ENCODE data around the gene SCCPDH. TPM values are rescaled to one million over a fixed set of nuclear protein-coding genes. Genes with fewer than 3 reads are reported as not detected.
A peak's percentile ranks its signal among the peaks of the same experiment; 100 is the strongest.
"Not testable (repeated sequence)": the region's sequence is repeated elsewhere in the genome, so short reads cannot be mapped to it uniquely, and the experiment has no call there.

SCCPDH gene
- total RNA-seq, 1 donor from 2014 or later: 19.5 TPM

DNA sequence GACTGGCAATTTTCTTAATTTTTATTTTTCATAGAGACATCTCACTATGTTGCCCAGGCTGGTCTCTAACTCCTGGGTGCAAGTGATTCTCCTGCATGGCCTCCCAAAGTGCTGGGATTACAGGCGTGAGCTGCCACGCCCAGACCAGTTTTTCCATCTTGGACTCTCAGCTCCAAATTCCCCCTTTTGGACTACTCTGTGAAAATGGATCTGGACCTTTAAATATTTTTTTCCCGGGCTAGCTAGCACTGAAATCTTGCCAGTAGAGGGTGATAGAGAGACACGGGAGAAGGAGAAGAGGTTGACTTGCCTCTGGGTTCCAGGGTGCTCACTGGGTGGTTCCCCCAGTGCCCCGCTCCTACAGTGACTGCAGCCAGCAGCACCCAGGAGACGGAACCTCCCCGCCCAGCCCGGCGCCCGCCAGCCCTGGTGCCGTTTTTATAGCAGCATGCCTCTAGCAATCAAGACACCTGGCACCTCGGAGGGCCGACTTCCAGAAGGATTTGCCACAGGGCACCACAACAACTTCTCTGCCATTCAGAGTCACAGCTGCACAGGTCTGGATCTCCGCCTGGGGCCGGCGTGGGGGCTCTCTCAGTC lies 34.7 kb upstream of the SCCPDH start:
- TF ChIP-seq, protein P1, sequence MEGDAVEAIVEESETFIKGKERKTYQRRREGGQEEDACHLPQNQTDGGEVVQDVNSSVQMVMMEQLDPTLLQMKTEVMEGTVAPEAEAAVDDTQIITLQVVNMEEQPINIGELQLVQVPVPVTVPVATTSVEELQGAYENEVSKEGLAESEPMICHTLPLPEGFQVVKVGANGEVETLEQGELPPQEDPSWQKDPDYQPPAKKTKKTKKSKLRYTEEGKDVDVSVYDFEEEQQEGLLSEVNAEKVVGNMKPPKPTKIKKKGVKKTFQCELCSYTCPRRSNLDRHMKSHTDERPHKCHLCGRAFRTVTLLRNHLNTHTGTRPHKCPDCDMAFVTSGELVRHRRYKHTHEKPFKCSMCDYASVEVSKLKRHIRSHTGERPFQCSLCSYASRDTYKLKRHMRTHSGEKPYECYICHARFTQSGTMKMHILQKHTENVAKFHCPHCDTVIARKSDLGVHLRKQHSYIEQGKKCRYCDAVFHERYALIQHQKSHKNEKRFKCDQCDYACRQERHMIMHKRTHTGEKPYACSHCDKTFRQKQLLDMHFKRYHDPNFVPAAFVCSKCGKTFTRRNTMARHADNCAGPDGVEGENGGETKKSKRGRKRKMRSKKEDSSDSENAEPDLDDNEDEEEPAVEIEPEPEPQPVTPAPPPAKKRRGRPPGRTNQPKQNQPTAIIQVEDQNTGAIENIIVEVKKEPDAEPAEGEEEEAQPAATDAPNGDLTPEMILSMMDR (IDR thresholded peaks at IDR 0.05; ENCODE audit: unreplicated experiment): peak; percentile 54
- peak; percentile 50 for DNase-seq (ENCODE audit: low spot score)
- H3K36me3 Mint-ChIP-seq (ENCODE audit: low read depth, unreplicated experiment): peaks cover 1% of the 10 kb centered on the region
- H3K27me3 Mint-ChIP-seq (ENCODE audit: unreplicated experiment): peaks cover 6% of the 10 kb centered on the region
- no peak overlapping the region for H3K27ac Mint-ChIP-seq (ENCODE audit: unreplicated experiment)
- H3K9me3 Mint-ChIP-seq (ENCODE audit: unreplicated experiment): peaks cover 11% of the 10 kb centered on the region
- H3K4me1 Mint-ChIP-seq (ENCODE audit: unreplicated experiment): no peaks in the 10 kb centered on the region
- H3K4me3 Mint-ChIP-seq (ENCODE audit: unreplicated experiment): no peak overlapping the region

GRCh38 chr1:246690100-246690499 lies 34.1 kb upstream of the SCCPDH start:
- TF ChIP-seq, protein P1 (IDR thresholded peaks at IDR 0.05; ENCODE audit: unreplicated experiment): no peak
- Mint-ChIP-seq H3K27me3 (ENCODE audit: unreplicated experiment) (peaks cover 6% of the 10 kb centered on the region), H3K9me3 (ENCODE audit: unreplicated experiment) (peaks cover 11% of the 10 kb centered on the region), H3K27ac (ENCODE audit: unreplicated experiment) (no peak overlapping the region), H3K4me1 (ENCODE audit: unreplicated experiment) (no peaks in the 10 kb centered on the region), H3K36me3 (ENCODE audit: low read depth, unreplicated experiment) (peaks cover 5% of the 10 kb centered on the region), H3K4me3 (ENCODE audit: unreplicated experiment) (no peak overlapping the region)
- no peak for DNase-seq (ENCODE audit: low spot score)

DNA sequence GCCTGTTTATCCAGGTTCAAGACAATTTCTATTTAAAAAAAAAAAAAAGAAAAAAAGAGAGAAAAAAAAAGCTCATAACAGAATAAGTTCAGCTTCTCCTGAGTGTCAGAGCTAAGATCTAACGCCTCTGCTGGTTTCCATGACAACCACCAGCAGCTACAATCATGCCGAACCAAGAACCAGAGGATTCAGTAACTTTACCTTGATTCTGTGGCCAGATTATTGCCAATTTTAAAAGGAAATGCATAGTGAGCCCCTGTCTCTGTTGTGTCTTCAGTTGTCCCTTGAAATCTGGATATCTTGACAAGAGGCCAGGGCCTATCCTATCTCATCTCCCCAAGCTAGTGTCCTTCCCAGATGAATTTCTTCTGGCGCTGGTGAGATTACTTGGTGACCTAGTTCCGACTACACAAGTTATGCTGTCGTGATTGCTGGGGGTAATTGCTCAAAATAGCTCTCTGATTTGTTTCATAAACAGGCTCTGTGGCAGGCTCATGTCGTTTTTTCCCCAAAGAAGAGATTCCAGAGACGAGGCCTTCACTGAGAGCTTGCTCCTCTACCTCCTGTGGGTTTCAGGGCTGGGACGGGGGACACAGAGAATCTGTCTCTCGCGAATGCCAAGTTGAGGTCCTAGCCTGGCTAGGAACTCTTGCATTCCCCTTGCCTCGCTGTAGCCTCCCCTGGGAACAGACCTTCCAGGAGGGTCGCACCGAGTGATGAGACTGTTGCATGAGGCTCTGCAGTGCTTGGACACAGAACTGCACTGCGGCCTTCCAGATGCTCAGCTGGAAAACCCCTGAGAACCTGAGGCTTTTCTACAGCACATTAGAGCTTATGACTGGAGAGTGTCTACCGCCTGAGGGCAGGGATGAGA lies 32.4 kb upstream of the SCCPDH start:
- H3K27ac Mint-ChIP-seq (ENCODE audit: unreplicated experiment): peak overlapping the region; percentile 67
- H3K9me3 Mint-ChIP-seq (ENCODE audit: unreplicated experiment): peaks cover 11% of the 10 kb centered on the region
- peaks cover 5% of the 10 kb centered on the region for H3K36me3 Mint-ChIP-seq (ENCODE audit: low read depth, unreplicated experiment)
- no peak for DNase-seq (ENCODE audit: low spot score)
- H3K4me1 Mint-ChIP-seq (ENCODE audit: unreplicated experiment): peaks cover 7% of the 10 kb centered on the region
- H3K27me3 Mint-ChIP-seq (ENCODE audit: unreplicated experiment): peaks cover 8% of the 10 kb centered on the region
- H3K4me3 Mint-ChIP-seq (ENCODE audit: unreplicated experiment): no peak overlapping the region
- TF ChIP-seq, protein P1 (IDR thresholded peaks at IDR 0.05; ENCODE audit: unreplicated experiment): no peak

DNA sequence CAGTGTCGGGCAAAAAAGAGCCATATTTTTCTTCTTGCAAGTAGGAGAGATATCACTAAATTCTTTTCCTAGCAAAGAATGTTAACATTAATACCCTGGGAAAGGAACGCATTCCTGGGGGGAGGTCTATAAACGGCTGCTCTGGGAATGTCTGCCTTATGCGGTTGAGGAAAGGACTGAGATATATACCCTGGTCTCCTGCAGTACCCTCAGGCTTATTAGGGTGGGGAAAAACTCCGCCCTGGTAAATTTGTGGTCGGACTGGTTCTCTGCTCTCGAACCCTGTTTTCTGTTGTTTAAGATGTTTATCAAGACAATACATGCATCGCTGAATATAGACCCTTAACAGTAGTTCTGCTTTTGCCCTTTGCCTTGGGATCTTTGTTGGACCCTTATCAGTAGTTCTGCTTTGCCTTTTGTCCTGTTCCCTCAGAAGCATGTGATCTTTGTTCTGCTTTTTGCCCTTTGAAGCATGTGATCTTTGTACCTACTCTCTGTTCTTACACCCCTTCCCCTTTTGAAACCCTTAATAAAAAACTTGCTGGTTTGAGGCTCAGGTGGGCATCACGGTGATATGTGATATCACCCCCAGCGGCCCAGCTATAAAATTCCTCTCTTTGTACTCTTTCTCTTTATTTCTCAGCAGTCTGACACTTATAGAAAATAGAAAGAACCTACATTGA lies 29.9 kb upstream of the SCCPDH start:
- Mint-ChIP-seq H3K9me3 (ENCODE audit: unreplicated experiment) (peaks cover 11% of the 10 kb centered on the region), H3K4me3 (ENCODE audit: unreplicated experiment) (peak overlapping the region; percentile 47)
- H3K36me3 Mint-ChIP-seq (ENCODE audit: low read depth, unreplicated experiment); H3K4me1 Mint-ChIP-seq (ENCODE audit: unreplicated experiment); H3K27me3 Mint-ChIP-seq (ENCODE audit: unreplicated experiment); H3K27ac Mint-ChIP-seq (ENCODE audit: unreplicated experiment); DNase-seq (ENCODE audit: low spot score): not testable (repeated sequence)

DNA sequence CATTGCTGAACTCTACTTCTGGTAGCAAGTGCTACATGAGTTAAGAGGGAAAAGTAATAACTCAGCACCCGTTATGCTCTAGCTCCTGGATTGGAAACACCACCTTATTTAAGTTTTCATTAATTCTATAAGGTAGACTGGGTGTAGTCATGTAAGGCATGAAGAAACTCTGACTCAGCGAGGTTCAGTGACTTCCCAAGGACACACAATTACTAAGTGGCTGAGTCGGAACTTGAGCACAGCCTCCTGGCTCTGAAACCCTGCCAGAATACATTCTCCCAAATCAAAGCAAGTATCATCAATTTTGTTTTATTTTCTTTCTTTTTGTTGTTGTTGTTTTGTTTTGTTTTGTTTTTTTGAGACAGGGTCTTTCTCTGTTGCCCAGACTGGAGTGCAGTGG lies 29.1 kb upstream of the SCCPDH start:
- H3K36me3 Mint-ChIP-seq (ENCODE audit: low read depth, unreplicated experiment): peaks cover 5% of the 10 kb centered on the region

More for the DNA sequence above, 29.1 kb upstream of the SCCPDH start:
- TF ChIP-seq, protein P1 (IDR thresholded peaks at IDR 0.05; ENCODE audit: unreplicated experiment): no peak
- Mint-ChIP-seq H3K27me3 (ENCODE audit: unreplicated experiment) (peaks cover 8% of the 10 kb centered on the region), H3K27ac (ENCODE audit: unreplicated experiment) (no peak overlapping the region), H3K9me3 (ENCODE audit: unreplicated experiment) (peaks cover 11% of the 10 kb centered on the region), H3K4me3 (ENCODE audit: unreplicated experiment) (no peak overlapping the region), H3K4me1 (ENCODE audit: unreplicated experiment) (peaks cover 7% of the 10 kb centered on the region)
- DNase-seq (ENCODE audit: low spot score): no peak

Measured in endothelial cell (in vitro differentiated cells).